H1 (cell line): ENCODE data around the gene EYA2. TPM values are rescaled to one million over a fixed set of nuclear protein-coding genes. Genes with fewer than 3 reads are reported as not detected.

Experiments
- CBX5 ChIP-seq: fragments of 300-800, 300-1000 bp; sonication (generic); IDR thresholded peaks from 2 replicates; pipeline ENCODE4 v1.7.1; 2016; ENCODE audit warnings: antibody characterized with exemption, low read length, low read depth
- SIN3A ChIP-seq, 2 experiments: IDR thresholded peaks in 1 of 2; conservative IDR thresholded peaks in 1 of 2; 2 replicates each; pipeline ENCODE4 v1.6.1; 2011 to 2012; ENCODE audit warnings: low read length in 2 of 2, improper control_type of control experiment in 1 of 2, low read depth in 1 of 2, mild to moderate bottlenecking in 1 of 2
- polyA plus RNA-seq, 7 experiments: library from polyadenylated mRNA; depleted of rRNA in 3 of 7; stranded (reverse) in 5 of 7; unstranded in 2 of 7; fragments of >200 nt in 5 of 7; fragments of 200-250 nt in 2 of 7; gene quantifications; 1 replicate in 5 of 7; 2 replicates in 1 of 7; 4 replicates in 1 of 7; pipeline versions ENCODE4 v1.2.1 to v1.2.3, GENCODE V29; 2011 to 2013; ENCODE audit warnings: missing spikeins in 2 of 7, mixed read lengths in 2 of 7
- total RNA-seq: library from RNA; stranded (reverse); fragmentation: NEBNext Ultra II Directional; extraction: Animal tissue kit (Norgen Biotek cat#: 25700); gene quantifications from 2 replicates; pipeline ENCODE4 v1.2.1, GENCODE V29; 2021

EYA2 gene
- total and polyA plus RNA-seq, 2 of the 8 experiments (the other 6 are each of a cell fraction or from before 2014, with no cell fraction given): 1.6 to 1.7 TPM

- TF ChIP-seq SIN3A (conservative IDR thresholded peaks at IDR 0.05 in 1 of 2, IDR thresholded peaks at IDR 0.05 in 1 of 2; ENCODE audit: low read depth in 1 of 2, low read length in 2 of 2) (no peak), CBX5 (no peak)
Observed at GRCh38 chr20:47156301-47157137, 261.9 kb downstream of the EYA2 start (continued).
